Upper lobe of left lung (tissue), 4 donors: ENCODE measurements around the gene MPHOSPH9.

Experiments used
- EP300 ChIP-seq, 4 donors: sonication (generic); formaldehyde crosslinking; IDR thresholded peaks; one replicate each; pipeline ENCODE4 v1.5.1; 2017; ENCODE audit warnings: antibody characterized with exemption in 4 of 4, control low read depth in 2 of 4
- POLR2A ChIP-seq, 4 donors: fragments of 450-650 bp; IDR thresholded peaks; one replicate each; pipeline ENCODE4 v1.5.1; 2016 to 2017; ENCODE audit warnings: antibody characterized with exemption in 4 of 4, mild to moderate bottlenecking in 2 of 4
- POLR2AphosphoS5 ChIP-seq, 2 donors: sonication (generic); formaldehyde crosslinking; IDR thresholded peaks; one replicate each; pipeline ENCODE4 v1.5.1; 2017; ENCODE audit warnings: antibody characterized with exemption in 2 of 2
- TF ChIP-seq, protein P1 (sequence below), 6 experiments: fragments of 450-650 bp in 4 of 6; fragments of 200-600 bp in 2 of 6; sonication (generic) in 2 of 6; IDR thresholded peaks; one replicate each; pipeline ENCODE4 v1.5.1; 2016 to 2019; ENCODE audit warnings: antibody characterized with exemption in 6 of 6

DNA sequence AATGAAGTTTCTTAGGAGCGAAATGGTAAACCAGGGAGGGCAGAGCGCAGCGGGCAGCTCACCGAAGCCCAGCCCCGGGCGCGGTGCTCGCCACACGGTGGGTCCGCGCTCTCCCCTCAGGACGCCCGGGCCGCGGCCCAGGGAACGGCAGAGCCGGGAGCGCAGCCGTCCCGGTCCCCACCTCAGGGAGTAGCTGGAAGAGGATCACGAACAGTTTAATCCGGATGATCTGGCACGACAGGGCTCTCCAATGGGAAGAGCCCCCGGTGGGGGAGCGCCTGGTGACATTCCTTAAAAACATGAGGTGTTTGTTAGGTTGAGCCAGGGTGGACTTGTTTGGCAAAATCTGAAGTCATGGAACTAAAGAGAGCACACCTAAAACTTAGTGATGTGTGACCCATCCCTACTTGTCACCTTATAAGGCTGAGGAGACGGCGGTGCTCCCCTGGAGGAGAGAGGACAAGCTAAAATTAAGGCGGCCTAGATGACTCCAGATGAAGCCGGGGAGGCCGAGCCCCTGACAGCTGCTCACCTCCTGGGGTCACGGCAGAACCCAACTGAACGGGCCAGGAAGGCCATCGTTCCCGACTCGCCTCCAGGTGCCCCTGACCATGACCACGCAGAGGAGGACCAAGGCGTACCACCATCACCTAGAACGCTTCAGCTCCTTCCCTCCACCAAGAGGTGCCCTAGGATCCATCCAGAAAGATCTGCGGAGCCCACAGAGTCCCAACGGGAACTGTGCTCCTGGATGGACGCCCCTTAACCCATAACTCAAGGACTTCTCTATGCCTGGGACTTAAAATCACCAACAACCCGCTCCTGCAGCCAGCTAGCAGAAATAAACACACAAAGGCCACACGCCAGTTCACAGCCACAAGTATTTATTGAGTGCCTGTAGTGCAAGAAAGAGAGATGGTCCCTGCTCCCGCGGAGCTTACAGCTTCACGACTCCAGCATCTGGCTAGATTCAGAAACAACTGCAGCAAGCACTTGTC lies 81.2 kb downstream of the MPHOSPH9 start:
- no peak for TF ChIP-seq POLR2A (IDR thresholded peaks at IDR 0.05)
- TF ChIP-seq, protein P1, sequence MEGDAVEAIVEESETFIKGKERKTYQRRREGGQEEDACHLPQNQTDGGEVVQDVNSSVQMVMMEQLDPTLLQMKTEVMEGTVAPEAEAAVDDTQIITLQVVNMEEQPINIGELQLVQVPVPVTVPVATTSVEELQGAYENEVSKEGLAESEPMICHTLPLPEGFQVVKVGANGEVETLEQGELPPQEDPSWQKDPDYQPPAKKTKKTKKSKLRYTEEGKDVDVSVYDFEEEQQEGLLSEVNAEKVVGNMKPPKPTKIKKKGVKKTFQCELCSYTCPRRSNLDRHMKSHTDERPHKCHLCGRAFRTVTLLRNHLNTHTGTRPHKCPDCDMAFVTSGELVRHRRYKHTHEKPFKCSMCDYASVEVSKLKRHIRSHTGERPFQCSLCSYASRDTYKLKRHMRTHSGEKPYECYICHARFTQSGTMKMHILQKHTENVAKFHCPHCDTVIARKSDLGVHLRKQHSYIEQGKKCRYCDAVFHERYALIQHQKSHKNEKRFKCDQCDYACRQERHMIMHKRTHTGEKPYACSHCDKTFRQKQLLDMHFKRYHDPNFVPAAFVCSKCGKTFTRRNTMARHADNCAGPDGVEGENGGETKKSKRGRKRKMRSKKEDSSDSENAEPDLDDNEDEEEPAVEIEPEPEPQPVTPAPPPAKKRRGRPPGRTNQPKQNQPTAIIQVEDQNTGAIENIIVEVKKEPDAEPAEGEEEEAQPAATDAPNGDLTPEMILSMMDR (IDR thresholded peaks at IDR 0.05): no peak
- no peak for TF ChIP-seq POLR2AphosphoS5 (IDR thresholded peaks at IDR 0.05)
- TF ChIP-seq EP300 (IDR thresholded peaks at IDR 0.05): no peak
